DOHH2 (cell line): ENCODE measurements around the gene ANKRD13C.
"Not testable (repeated sequence)": the region's sequence is repeated elsewhere in the genome, so short reads cannot be mapped to it uniquely, and the experiment has no call there.

ENCODE experiments used
- CTCF ChIP-seq: fragments of 200-600 bp; sonication (generic); IDR thresholded peaks from one replicate; pipeline ENCODE4 v1.5.1; 2014; ENCODE audit warnings: antibody characterized with exemption, mild to moderate bottlenecking, low read depth, low read length; ENCODE audit not compliant: poor library complexity, severe bottlenecking
- EZH2phosphoT487 ChIP-seq: fragments of 200-600 bp; sonication (generic); IDR thresholded peaks from 2 replicates; pipeline ENCODE4 v1.6.1; 2017; ENCODE audit warnings: borderline replicate concordance, mild to moderate bottlenecking, antibody characterized with exemption, low read length, moderate library complexity, mixed read lengths

- not testable (repeated sequence) for TF ChIP-seq CTCF, EZH2phosphoT487
These were observed 12.5 kb upstream of the ANKRD13C start for GRCh38 chr1:70366997-70367396.
